Endothelial cell of umbilical vein (primary cell): Measurements from ENCODE around the gene MYO16. TPM values are rescaled to one million over a fixed set of nuclear protein-coding genes. Genes with fewer than 3 reads are reported as not detected.

Source experiments
- BruUV-seq: library from RNA; stranded (reverse); fragments of 400-500 nt; replicated peaks from 2 replicates; lab custom pipeline; 2021; lab: Mats Ljungman, UMichigan
- CTCF ChIA-PET: fragments of 300-600, 350-600 bp; sonication (Branson Sonifier 250); formaldehyde crosslinking; loops from one replicate; lab custom pipeline; 2021; ENCODE audit warnings: antibody characterized with exemption, inconsistent platforms; lab: Charles Lee
- POLR2A ChIA-PET: fragments of 300-600, 350-600 bp; sonication (Branson Sonifier 250); formaldehyde crosslinking; loops from one replicate; lab custom pipeline; 2021; ENCODE audit warnings: antibody characterized with exemption, inconsistent platforms; lab: Charles Lee
- DNase-seq: peaks from one replicate; pipeline ENCODE4 v3.0.0-alpha.2; 2011; ENCODE audit warnings: low read depth, low spot score
- FAIRE-seq: peaks from 2 replicates; lab custom pipeline; 2011; peaks lifted over from hg19 to GRCh38; lab: Jason Lieb, UNC
- H2AFZ ChIP-seq: 2 replicates; pipeline ENCODE4 v1.6.0; 2012; ENCODE audit warnings: low read depth, low read length, control low read depth, inconsistent platforms
- H3K27ac ChIP-seq: 2 replicates; pipeline ENCODE4 v1.5.1; 2011; ENCODE audit warnings: low read depth, mild to moderate bottlenecking, control low read depth, low read length, moderate library complexity; ENCODE audit not compliant: insufficient read depth
- H3K27me3 ChIP-seq, 2 experiments: 2 replicates each; pipeline versions ENCODE4 v1.6.0 to v1.6.1; 2011; ENCODE audit warnings: low read length in 2 of 2, mixed read lengths in 1 of 2; ENCODE audit not compliant: control insufficient read depth in 2 of 2, insufficient read depth in 2 of 2
- H3K36me3 ChIP-seq, 2 experiments: 2 replicates in 1 of 2; 3 replicates in 1 of 2; pipeline ENCODE4 v1.5.1; 2011; ENCODE audit warnings: low read length in 2 of 2, mild to moderate bottlenecking in 1 of 2, moderate library complexity in 1 of 2; ENCODE audit not compliant: control insufficient read depth in 2 of 2, insufficient read depth in 2 of 2; ENCODE audit errors: extremely low read depth in 1 of 2
- H3K4me1 ChIP-seq: 3 replicates; pipeline ENCODE4 v1.5.1; 2011; ENCODE audit warnings: mild to moderate bottlenecking, low read length; ENCODE audit not compliant: control insufficient read depth, insufficient read depth; ENCODE audit errors: extremely low read depth
- H3K4me2 ChIP-seq: 2 replicates; pipeline ENCODE4 v1.6.1; 2011; ENCODE audit warnings: low read length, control low read depth, mixed read lengths; ENCODE audit not compliant: insufficient read depth
- H3K4me3 ChIP-seq, 3 experiments: fragments of 200-600 bp in 1 of 3; sonication (generic), shearing (Covaris generic) in 1 of 3; replicated peaks in 1 of 3; 2 replicates each; pipeline ENCODE4 v1.5.1; 2011 to 2016; ENCODE audit warnings: control low read depth in 3 of 3, low read length in 3 of 3, mild to moderate bottlenecking in 2 of 3, inconsistent platforms in 1 of 3, low read depth in 1 of 3, moderate library complexity in 1 of 3; ENCODE audit not compliant: insufficient read depth in 1 of 3
- H3K79me2 ChIP-seq: 2 replicates; pipeline ENCODE4 v1.6.0; 2012; ENCODE audit warnings: low read length, inconsistent platforms; ENCODE audit not compliant: control insufficient read depth, insufficient read depth
- H3K9ac ChIP-seq: replicated peaks from 2 replicates; pipeline ENCODE3; 2011; ENCODE audit warnings: low read length, control low read depth; ENCODE audit not compliant: insufficient read depth; ENCODE audit errors: extremely low read depth
- H3K9me1 ChIP-seq: replicated peaks from 3 replicates; pipeline ENCODE4 v1.6.0; 2011; ENCODE audit warnings: mild to moderate bottlenecking, low read length; ENCODE audit not compliant: control insufficient read depth, insufficient read depth; ENCODE audit errors: extremely low read depth
- H3K9me3 ChIP-seq: replicated peaks from 2 replicates; pipeline ENCODE4 v1.5.1; 2012; ENCODE audit warnings: low read length, inconsistent platforms; ENCODE audit not compliant: control insufficient read depth, insufficient read depth
- H4K20me1 ChIP-seq: replicated peaks from 2 replicates; pipeline ENCODE3; 2011; ENCODE audit warnings: mild to moderate bottlenecking, low read length; ENCODE audit not compliant: control insufficient read depth, insufficient read depth; ENCODE audit errors: extremely low read depth
- CTCF ChIP-seq, 2 donors: IDR thresholded peaks; 1 replicate in 1 of 2; 2 replicates in 1 of 2; pipeline ENCODE4 v1.5.1; 2011; ENCODE audit warnings: low read length in 2 of 2, mild to moderate bottlenecking in 2 of 2, moderate library complexity in 2 of 2, control low read depth in 1 of 2, inconsistent platforms in 1 of 2, low read depth in 1 of 2; ENCODE audit not compliant: insufficient read depth in 1 of 2; ENCODE audit errors: extremely low read depth in 1 of 2
- EZH2 ChIP-seq: IDR thresholded peaks from 2 replicates; pipeline ENCODE4 v1.6.1; 2012; ENCODE audit warnings: borderline replicate concordance, low read depth, mild to moderate bottlenecking, moderate library complexity, low read length, inconsistent platforms; ENCODE audit not compliant: severe bottlenecking
- FOS ChIP-seq: IDR thresholded peaks from 2 replicates; pipeline ENCODE4 v1.6.1; 2011; ENCODE audit warnings: mild to moderate bottlenecking, low read length, moderate library complexity, borderline replicate concordance; ENCODE audit not compliant: insufficient read depth
- GATA2 ChIP-seq: IDR thresholded peaks from 2 replicates; pipeline ENCODE4 v1.7.0; 2011; ENCODE audit warnings: low read depth, mild to moderate bottlenecking, moderate library complexity, mixed read lengths, low read length; ENCODE audit not compliant: insufficient read length, insufficient read depth
- JUN ChIP-seq: IDR thresholded peaks from 2 replicates; pipeline ENCODE4 v1.6.1; 2011; ENCODE audit warnings: borderline replicate concordance, low read depth; ENCODE audit not compliant: insufficient read length, insufficient read depth
- MYC ChIP-seq: IDR thresholded peaks from one replicate; pipeline ENCODE4 v1.6.1; 2011; ENCODE audit warnings: mild to moderate bottlenecking, low read depth, low read length
- POLR2A ChIP-seq: IDR thresholded peaks from 2 replicates; pipeline ENCODE4 v1.6.1; 2012; ENCODE audit warnings: low read depth, mild to moderate bottlenecking, control low read depth, low read length
- POLR2AphosphoS5 ChIP-seq: IDR thresholded peaks from 2 replicates; pipeline ENCODE4 v1.6.1; 2012; ENCODE audit warnings: low read depth, mild to moderate bottlenecking, control low read depth, low read length, moderate library complexity; ENCODE audit not compliant: insufficient read depth
- dilution Hi-C: fragments of 300-500 bp; cut with MboI; formaldehyde crosslinking; loops from one replicate; pipeline ENCODE4 v1.15.0; 2019; ENCODE audit warnings: low sequenced_read_pairs; ENCODE audit not compliant: extremely low pct_ligation_motif_present
- intact Hi-C: fragments of 100-400 bp; cut with micrococcal nuclease; formaldehyde crosslinking; loops from one replicate; pipeline ENCODE4 v1.10.0; 2022
- polyA plus RNA-seq, 4 experiments: library from polyadenylated mRNA; depleted of rRNA in 3 of 4; stranded (reverse) in 3 of 4; unstranded in 1 of 4; fragments of >200 nt; gene quantifications; 2 replicates each; pipeline versions ENCODE4 v1.2.1 to v1.2.3, GENCODE V29; 2011 to 2012; ENCODE audit warnings: missing spikeins in 1 of 4
- total RNA-seq: library from RNA; stranded (reverse); gene quantifications from 2 replicates; pipeline ENCODE4 v1.2.3, GENCODE V29; 2021
- TF ChIP-seq, protein P1 (sequence below): IDR thresholded peaks from 2 replicates; pipeline ENCODE4 v1.6.1; 2011; ENCODE audit not compliant: insufficient read depth, insufficient read length

MYO16 gene
- total and polyA plus RNA-seq, 2 donors (not counting 3 experiments of a cell fraction or from before 2014, with no cell fraction given), result 0.03 to 0.04 TPM

- BruUV-seq, result no TSS peak
- Histone ChIP-seq H3K27me3 (no peaks in the 10 kb centered on the region), H3K9me1 (no peaks in the 10 kb centered on the region), H2AFZ (no peak overlapping the region), H3K79me2 (no peaks in the 10 kb centered on the region), H3K4me3 (no peak overlapping the region), H3K27ac (no peak overlapping the region), H3K9ac (no peak overlapping the region), H3K4me1 (no peaks in the 10 kb centered on the region), H3K4me2 (no peak overlapping the region), H3K9me3 (no peaks in the 10 kb centered on the region), H3K36me3 (no peaks in the 10 kb centered on the region), H4K20me1 (no peaks in the 10 kb centered on the region)
- TF ChIP-seq GATA2 (no peak), EZH2 (no peak), JUN (no peak), POLR2A (no peak), POLR2AphosphoS5 (no peak), MYC (no peak), FOS (no peak), CTCF (IDR thresholded peaks at IDR 0.05; ENCODE audit: extremely low read depth in 1 of 2, insufficient read depth in 1 of 2, low read depth in 1 of 2, low read length in 2 of 2) (no peak)
- TF ChIP-seq, protein P1, sequence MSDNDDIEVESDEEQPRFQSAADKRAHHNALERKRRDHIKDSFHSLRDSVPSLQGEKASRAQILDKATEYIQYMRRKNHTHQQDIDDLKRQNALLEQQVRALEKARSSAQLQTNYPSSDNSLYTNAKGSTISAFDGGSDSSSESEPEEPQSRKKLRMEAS, result no peak
- CTCF ChIA-PET, result no interaction called here
- intact Hi-C loops, result no loop called here
- FAIRE-seq (no peak), DNase-seq (no peak)
- dilution Hi-C loops, result no loop called here
- POLR2A ChIA-PET, result no interaction called here
Measured at GRCh38 chr13:108828086-108828815, 198.8 kb downstream of the MYO16 start.
